ENCODE data around the gene EFS.

DNA sequence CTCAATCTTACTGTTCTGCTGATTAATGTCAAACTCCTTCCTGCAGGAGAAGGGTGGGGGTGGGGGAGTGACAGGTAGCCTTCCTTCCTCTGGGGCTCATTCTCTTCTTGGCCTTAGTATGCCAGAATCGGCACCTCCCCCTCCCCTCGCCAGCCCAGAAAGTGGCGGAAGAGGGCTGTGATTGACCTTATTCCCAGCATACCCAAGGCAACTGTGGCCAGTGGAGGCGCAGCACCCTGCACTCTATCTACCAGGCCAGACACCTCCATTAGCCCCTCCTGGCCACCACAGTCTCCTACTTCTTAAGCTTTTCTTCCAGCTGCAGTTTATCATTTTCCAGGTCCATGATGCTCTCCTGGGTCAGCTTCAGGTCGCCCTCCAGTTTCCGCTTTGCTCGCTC, 27.6 kb upstream of the EFS start:
- TF ChIP-seq, protein P1, sequence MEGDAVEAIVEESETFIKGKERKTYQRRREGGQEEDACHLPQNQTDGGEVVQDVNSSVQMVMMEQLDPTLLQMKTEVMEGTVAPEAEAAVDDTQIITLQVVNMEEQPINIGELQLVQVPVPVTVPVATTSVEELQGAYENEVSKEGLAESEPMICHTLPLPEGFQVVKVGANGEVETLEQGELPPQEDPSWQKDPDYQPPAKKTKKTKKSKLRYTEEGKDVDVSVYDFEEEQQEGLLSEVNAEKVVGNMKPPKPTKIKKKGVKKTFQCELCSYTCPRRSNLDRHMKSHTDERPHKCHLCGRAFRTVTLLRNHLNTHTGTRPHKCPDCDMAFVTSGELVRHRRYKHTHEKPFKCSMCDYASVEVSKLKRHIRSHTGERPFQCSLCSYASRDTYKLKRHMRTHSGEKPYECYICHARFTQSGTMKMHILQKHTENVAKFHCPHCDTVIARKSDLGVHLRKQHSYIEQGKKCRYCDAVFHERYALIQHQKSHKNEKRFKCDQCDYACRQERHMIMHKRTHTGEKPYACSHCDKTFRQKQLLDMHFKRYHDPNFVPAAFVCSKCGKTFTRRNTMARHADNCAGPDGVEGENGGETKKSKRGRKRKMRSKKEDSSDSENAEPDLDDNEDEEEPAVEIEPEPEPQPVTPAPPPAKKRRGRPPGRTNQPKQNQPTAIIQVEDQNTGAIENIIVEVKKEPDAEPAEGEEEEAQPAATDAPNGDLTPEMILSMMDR (IDR thresholded peaks at IDR 0.05; ENCODE audit: borderline replicate concordance, extremely low read depth, low read length, poor library complexity, severe bottlenecking) = no peak
- TF ChIP-seq EZH2 (IDR thresholded peaks at IDR 0.05; ENCODE audit: borderline replicate concordance, low read depth, low read length, severe bottlenecking) = no peak
